Psoas muscle (tissue), 8 donors: Measurements from ENCODE around the gene PADI2. TPM values are rescaled to one million over a fixed set of nuclear protein-coding genes. Genes with fewer than 3 reads are reported as not detected.

ENCODE experiments used
- ATAC-seq, 4 donors: fragments of 200-7000 bp; cut with Tn5 transposase; one replicate each; pipeline ENCODE4 v1.9.1; 2020; ENCODE audit warnings: moderate library complexity in 3 of 4, mild to moderate bottlenecking in 2 of 4
- DNase-seq, 2 donors: peaks; one replicate each; pipeline ENCODE4 v3.0.0-alpha.2; 2020
- H3K27ac ChIP-seq: fragments of 200-600 bp; one replicate; pipeline ENCODE4 v1.8.0; 2022
- H3K27me3 ChIP-seq, 3 donors: fragments of 200-600 bp in 1 of 3; one replicate each; pipeline versions ENCODE4 v1.6.1 to v1.8.0; 2013 to 2022; ENCODE audit warnings: low read length in 2 of 3, mild to moderate bottlenecking in 2 of 3, moderate library complexity in 1 of 3; ENCODE audit not compliant: insufficient read depth in 3 of 3
- H3K36me3 ChIP-seq, 2 donors: fragments of 200-600 bp in 1 of 2; one replicate each; pipeline versions ENCODE4 v1.6.1 to v1.8.0; 2013 to 2022; ENCODE audit warnings: low read depth in 1 of 2, mild to moderate bottlenecking in 1 of 2, moderate library complexity in 1 of 2; ENCODE audit not compliant: insufficient read depth in 1 of 2
- H3K4me1 ChIP-seq: fragments of 200-600 bp; one replicate; pipeline ENCODE4 v1.8.0; 2022
- H3K4me3 ChIP-seq: fragments of 200-600 bp; one replicate; pipeline ENCODE4 v1.8.0; 2022; ENCODE audit warnings: mild to moderate bottlenecking
- H3K9me3 ChIP-seq: fragments of 200-600 bp; one replicate; pipeline ENCODE4 v1.8.0; 2022
- WGBS, 3 donors: extraction: QIAGEN DNeasy Blood & Tissue Kit; methylation state at CpG; one replicate each; pipeline versions ENCODE4 v1.1.6 to v1.1.7; 2013; 5-methylcytosine and 5-hydroxymethylcytosine counted together
- intact Hi-C, 2 donors: fragments of 100-400 bp; cut with DNase I; formaldehyde crosslinking; loops; one replicate each; pipeline versions ENCODE4 v1.11.0 to v1.14.2; 2022
- polyA plus RNA-seq, 3 donors: library from polyadenylated mRNA; stranded (reverse); fragments of 200-250 nt; gene quantifications; one replicate each; pipeline ENCODE4 v1.2.3, GENCODE V29; 2013
- total RNA-seq, 4 donors: library from RNA; stranded (reverse); fragmentation: NEBNext Ultra II Directional in 2 of 4; extraction: Animal tissue kit (Norgen Biotek cat#: 25700) in 2 of 4; gene quantifications; one replicate each; pipeline versions ENCODE4 v1.2.1 to v1.2.4, GENCODE V29; 2021 to 2023
- TF ChIP-seq, protein P1 (sequence below): fragments of 200-600 bp; IDR thresholded peaks from one replicate; pipeline ENCODE4 v1.8.0; 2022; ENCODE audit warnings: antibody characterized with exemption
- donor health status: healthy with polysubstance abuse.
- donor health status: DM: no; HTN: no; CAD: no; lungs with moderate emphysema.
- donor health status: Bipolar disorder and iron deficiency.
- donor health status: healthy.
- donor health status: DM: yes; HTN: yes; CAD: no.
- donor health status: DM: no; HTN: no; CAD: no.
- donor health status: DM: no; HTN: no; CAD: no.
- donor health status: DM: yes; HTN: yes; CAD: no.

The PADI2 gene
- total and polyA plus RNA-seq, 7 donors = 58.1 to 956 (median 198) TPM

DNA sequence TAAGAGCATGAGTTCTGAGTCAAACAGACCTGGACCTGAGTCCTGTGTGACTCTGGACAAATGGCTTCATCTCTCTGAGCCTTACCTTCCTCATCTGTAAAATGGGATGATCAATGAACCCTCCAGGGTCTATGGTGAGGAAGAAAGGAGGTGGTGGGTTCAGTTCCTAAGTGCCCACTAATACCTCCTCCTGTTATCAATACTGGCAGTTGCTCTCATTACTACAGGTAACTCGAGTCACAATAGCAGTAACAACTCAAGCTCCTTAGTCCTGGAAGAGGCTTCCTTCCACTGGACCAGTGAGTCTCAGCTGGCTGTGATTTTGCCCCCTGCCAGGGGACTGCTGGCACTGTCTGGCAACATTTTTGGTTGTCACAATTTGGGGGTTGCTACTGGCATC, 2.6 kb downstream of the PADI2 start:
- H3K9me3 ChIP-seq = no peaks in the 10 kb centered on the region
- ATAC-seq (no peak), DNase-seq (no peak)
- 74 to 88% (median 76%) methylated on average over 1 of the region's 1 CpG for WGBS, 3 donors
- peak overlapping the region; percentile 92 for H3K27ac ChIP-seq
- H3K36me3 ChIP-seq = peaks cover 0 to 35% of the 10 kb centered on the region in 2 donors
- H3K4me3 ChIP-seq = peak overlapping the region; percentile 88
- TF ChIP-seq, protein P1, sequence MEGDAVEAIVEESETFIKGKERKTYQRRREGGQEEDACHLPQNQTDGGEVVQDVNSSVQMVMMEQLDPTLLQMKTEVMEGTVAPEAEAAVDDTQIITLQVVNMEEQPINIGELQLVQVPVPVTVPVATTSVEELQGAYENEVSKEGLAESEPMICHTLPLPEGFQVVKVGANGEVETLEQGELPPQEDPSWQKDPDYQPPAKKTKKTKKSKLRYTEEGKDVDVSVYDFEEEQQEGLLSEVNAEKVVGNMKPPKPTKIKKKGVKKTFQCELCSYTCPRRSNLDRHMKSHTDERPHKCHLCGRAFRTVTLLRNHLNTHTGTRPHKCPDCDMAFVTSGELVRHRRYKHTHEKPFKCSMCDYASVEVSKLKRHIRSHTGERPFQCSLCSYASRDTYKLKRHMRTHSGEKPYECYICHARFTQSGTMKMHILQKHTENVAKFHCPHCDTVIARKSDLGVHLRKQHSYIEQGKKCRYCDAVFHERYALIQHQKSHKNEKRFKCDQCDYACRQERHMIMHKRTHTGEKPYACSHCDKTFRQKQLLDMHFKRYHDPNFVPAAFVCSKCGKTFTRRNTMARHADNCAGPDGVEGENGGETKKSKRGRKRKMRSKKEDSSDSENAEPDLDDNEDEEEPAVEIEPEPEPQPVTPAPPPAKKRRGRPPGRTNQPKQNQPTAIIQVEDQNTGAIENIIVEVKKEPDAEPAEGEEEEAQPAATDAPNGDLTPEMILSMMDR = no peak
- intact Hi-C loops = loop anchor here in 1 of 2 donors (5.0 kb wide), 1 partner anchor 54 kb away; no protein-coding TSS in a partner anchor
- H3K4me1 ChIP-seq = peaks cover 54% of the 10 kb centered on the region
- H3K27me3 ChIP-seq = no peaks in the 10 kb centered on the region

DNA sequence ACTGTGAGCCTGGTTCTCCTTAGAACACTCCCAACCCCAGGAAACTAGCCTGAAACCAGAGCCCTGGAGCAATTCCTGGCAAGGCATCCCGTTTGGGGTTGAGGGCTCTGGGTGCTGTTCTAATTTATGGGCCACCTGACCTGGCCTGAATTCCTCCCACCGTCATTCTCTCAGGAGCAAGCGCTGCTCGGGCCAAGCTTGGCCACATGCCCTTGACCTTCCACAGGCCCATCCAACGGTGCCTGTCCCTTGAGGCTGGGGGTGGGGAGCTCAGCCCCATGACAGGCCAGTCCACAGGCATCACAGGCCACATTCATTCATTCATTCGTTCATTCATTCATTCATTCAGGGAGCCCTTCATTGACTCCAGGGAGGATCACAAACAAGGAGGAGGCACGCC, 5.3 kb downstream of the PADI2 start:
- TF ChIP-seq, protein P1 = no peak
- Histone ChIP-seq H3K27ac (peak overlapping the region; percentile 92), H3K27me3 (no peaks in the 10 kb centered on the region), H3K4me3 (peak overlapping the region; percentile 60), H3K4me1 (peaks cover 62% of the 10 kb centered on the region), H3K9me3 (no peaks in the 10 kb centered on the region), H3K36me3 (peaks cover 0 to 52% of the 10 kb centered on the region in 2 donors)
- intact Hi-C loops = no loop called here
- peak; percentile 72 to 87 (median 80) for ATAC-seq
- DNase-seq = peak; percentile 85 to 94
- WGBS, 3 donors = 12 to 15% (median 13%) methylated on average over 7 of the region's 7 CpGs

DNA sequence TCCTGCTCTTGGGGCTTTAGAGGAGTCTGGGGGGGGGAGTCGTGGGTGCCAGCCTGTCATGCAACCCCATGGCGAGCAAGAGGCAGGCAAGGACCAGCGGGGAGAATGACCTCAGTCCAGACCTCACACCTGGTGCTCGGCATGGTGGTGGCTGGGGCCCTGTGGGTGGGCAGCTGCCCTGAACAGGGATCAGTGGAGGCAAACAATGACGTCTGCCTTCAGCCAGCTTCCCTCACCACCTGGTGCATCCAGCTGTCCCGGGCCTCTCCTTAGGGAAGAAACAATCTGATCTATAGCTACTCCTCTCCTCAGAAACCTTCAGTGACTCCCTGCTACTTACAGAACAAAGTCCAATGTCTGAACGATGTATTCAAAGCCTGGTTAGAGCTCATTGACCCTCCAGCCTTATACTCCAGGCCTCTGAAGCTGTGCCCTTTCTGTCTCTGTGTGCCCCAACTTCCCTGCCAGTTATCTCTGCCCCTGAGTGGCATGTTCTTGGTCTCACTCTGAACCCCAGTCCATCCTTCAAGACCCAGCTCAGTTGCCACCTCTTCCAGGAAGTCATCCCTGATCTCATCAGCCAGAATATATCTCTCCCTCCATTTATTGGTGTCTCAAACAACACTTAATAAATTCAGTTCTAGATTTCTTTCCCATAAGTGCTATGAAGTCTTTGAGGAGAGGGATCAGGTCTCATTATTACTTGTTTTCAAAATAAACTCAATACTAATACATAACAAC, 6.6 kb downstream of the PADI2 start:
- Histone ChIP-seq H3K4me3 (peak overlapping the region; percentile 60), H3K27me3 (no peaks in the 10 kb centered on the region), H3K9me3 (no peaks in the 10 kb centered on the region), H3K4me1 (peaks cover 72% of the 10 kb centered on the region), H3K27ac (peak overlapping the region; percentile 92), H3K36me3 (peaks cover 0 to 61% of the 10 kb centered on the region in 2 donors)
- TF ChIP-seq, protein P1 = no peak
- intact Hi-C loops = no loop called here
- peak in 3 of 4 donors; percentile 3 to 57 (median 46) for ATAC-seq
- 18 to 22% (median 19%) methylated on average over 6 to 7 of the region's 7 CpGs for WGBS, 3 donors
- DNase-seq = no peak

DNA sequence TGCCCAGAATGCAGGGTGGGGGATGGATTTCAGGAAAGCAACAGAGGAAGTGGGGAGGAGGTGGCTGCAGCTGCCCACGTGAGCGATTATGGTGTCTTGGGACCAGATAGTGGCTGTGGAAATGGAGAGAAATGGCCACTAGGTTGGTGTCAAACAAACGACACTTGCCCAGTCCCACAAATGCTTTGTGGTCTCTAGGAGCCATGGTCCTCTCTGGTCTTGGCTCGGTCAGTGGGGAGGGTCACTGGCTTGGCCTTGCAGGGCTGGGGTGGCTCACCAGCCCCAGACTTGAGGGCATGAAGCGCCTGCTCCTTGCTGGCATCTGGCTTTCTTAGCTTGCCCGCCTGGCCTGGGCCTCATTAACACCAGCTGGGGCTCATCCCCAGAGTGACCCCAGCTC, 7.2 kb downstream of the PADI2 start:
- WGBS, 3 donors = 29 to 55% (median 36%) methylated on average over 6 of the region's 6 CpGs

More for the DNA sequence above, 7.2 kb downstream of the PADI2 start:
- Histone ChIP-seq H3K27ac (peak overlapping the region; percentile 92), H3K4me1 (peaks cover 76% of the 10 kb centered on the region), H3K9me3 (no peaks in the 10 kb centered on the region), H3K4me3 (peak overlapping the region; percentile 60), H3K27me3 (no peaks in the 10 kb centered on the region), H3K36me3 (peaks cover 0 to 64% of the 10 kb centered on the region in 2 donors)
- DNase-seq = no peak
- no peak for ATAC-seq
- TF ChIP-seq, protein P1 = no peak
- intact Hi-C loops = no loop called here
